GM19395 (cell line): ENCODE results near the gene KCNJ10.

Experiments
- ATAC-seq: cut with Tn5 transposase; IDR thresholded peaks from one replicate; pipeline ENCODE4 v1.9.1; 2021; ENCODE audit warnings: mild to moderate bottlenecking, moderate library complexity; ENCODE audit not compliant: unreplicated experiment

Gene KCNJ10

DNA sequence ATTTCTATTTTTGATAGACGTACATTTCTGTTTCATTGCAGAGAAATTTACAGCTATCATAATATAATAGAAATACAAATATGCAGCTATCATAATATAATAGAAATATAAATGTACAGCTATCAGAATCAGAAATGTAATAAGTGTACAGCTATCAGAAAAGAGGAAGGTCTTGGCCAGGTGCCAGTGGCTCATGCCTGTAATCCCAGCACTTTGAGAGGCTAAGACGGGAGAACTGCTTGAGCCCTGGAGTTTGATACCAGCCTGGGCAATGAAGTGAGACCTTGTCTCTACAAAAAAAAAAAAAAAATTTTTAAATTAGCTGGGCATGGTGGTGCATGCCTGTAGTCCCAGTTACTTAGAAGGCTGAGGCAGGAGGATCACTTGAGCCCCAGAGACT, 76.0 kb downstream of the KCNJ10 start:
- no peak for ATAC-seq

DNA sequence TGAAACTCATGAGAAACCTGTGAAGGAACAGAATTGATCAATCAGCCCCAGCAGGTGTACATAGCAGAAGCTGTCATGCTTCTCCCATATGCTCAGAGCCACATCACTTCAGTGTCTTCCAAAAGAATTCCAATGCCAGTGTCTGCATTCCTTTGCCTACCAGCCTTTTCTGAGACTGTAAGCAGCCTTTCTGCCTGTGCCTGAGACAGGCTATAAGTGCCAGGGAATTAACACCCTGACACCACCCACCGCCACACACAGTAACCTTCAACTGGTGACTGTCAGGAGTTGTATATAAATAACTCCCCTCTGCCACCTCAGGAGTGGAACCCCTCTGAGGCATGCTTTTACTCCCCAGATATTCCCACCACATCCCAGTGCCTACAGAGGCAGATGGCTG, 77.8 kb downstream of the KCNJ10 start:
- ATAC-seq = no peak

DNA sequence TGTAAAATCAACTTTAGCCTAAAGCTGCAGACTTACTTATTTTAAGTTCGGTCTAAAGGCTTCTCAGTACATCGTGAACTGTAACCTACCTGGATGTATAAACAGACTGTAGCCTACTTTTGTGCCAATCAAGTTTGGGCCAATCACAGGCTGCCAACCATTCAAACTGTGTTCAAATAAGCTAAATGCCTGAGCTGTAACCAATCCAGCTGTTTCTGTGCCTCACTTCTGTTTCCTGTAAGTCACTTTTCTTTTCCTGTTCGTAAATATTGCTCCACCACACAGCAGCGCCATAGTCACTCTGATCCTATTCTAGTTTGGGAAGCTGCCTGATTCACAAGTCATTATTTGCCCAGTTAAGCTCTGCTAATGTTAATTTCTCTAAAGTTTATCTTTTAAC, 78.4 kb downstream of the KCNJ10 start:
- ATAC-seq = no peak

DNA sequence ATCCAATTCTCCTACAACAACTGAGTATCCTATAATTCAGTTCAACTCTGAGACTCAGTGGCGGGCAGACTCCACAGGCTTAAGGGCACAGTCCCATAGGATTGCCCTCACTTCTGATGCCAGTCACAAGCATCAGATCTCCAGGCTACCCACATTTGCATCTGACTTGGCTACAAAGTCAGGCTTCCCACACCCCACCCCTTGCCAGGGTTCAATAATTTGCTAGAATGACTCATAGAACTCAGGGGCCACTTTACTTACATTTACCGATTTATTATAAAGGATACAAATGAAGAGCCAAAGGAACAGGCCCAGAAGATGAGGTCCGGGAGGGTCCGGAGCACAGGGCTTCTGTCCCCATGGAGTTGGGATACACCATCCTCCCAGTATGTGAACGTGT, 80.0 kb downstream of the KCNJ10 start:
- no peak for ATAC-seq

DNA sequence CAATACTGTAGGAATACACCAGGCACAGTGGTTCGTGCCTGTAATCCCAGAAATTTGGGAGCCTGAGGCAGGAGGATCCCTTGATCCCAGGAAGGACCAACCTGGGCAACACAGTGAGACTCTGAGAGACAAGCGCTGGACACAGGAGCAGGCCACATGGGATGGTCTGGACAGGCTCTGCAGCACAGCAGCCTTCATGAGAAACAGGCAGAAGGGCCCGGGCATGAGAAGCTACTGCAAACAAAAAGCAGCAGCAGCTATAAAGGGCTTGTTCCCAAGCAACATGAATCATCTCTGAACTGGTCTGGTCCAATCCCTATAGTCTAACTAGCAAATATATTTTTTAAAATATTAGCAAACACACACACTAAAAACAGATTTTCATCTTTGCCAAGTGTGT, 80.4 kb downstream of the KCNJ10 start:
- no peak for ATAC-seq

DNA sequence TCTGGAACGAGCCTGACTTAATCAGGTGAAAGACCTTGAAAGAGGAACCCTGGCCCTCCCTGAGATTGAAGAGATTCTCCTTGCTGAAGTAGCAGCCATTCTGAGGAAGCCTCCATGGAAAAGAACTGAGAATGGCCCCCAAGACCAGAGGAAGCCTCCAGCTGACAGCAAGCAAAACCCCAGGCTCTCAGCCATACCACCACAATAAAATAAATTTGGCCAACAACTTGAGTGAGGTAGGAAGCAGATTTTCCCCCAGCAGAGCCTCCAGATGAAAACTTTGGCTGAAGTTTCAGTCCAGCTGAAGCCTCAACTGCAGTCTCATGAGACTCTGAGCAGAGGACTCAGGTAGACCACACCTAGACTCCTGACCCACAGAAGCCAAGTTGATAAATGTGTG, 82.0 kb downstream of the KCNJ10 start:
- no peak for ATAC-seq

DNA sequence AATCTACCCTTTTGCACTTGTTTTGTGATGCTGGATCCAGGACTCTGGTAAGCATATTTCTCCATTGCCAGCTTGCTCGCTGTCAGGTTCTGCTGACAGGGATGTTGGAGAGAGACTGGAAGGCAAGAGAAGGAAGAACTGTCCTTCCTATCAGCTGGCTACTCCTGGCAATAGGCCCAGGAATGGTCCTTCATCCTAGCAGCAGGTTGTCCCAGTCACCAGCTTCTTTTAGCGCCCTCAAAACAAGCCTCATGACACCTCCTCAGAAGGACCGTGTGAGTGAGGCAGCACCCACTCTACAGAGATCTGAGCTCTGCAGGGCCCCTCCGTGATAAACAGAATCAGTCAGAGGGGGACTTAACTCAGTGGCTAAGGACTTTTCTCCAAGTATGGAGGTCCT, 82.8 kb downstream of the KCNJ10 start:
- no peak for ATAC-seq

DNA sequence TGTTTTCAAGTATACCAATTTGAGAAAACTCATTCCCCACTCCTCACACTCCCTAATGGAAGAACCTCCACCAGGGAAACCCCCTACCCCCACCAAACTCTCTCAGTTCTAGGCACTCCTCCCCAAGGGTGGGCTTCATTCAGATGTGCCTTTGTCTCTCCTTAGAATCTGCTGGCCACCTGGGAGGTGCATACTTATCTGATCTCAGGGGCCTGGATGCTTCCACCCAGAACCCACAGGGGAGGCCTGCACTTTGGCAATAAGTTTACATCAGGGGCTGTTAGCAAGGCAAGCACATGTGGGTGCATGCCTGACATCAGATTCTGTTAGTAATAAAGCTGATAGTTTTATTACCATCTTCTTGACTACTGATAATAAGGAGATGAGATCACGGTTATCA, 83.4 kb downstream of the KCNJ10 start:
- ATAC-seq = no peak

DNA sequence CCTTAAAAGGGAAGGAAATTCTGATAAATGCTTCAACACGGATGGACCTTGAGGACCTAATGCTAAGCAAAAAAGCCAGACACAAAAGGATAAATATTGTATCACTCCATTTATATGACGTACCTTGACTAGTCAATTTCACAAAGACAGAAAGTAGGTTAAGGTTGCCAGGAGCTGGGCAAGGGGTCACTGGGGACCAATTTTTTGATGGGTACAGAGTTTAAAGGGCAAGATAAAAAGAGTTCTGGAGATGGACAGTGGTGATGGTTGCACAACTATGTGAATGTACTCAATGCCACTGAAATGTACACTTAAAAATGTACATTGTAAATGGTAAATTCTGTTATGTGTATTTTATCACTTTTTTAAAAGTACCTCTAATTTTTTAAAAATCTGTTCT, 83.9 kb downstream of the KCNJ10 start:
- no peak for ATAC-seq

DNA sequence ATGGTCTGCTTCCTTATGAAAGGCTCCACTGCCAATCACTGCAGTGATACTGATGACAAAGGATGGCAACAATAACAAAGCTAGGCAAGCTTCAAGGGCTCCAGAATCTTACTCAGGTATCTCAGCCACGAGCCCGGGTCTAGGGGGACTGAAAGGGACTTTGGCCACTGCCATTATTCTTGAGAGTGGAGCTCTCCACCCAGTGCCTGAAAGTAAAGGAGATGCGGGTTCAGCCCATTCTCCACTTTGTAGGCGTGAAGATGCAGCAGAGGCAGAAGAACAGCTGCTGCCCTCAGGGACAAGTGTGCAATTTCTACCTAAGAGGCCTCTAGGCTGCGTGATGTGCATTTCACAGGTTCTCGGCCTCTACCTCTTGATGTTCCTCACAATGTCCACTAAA, 84.5 kb downstream of the KCNJ10 start:
- ATAC-seq = no peak

DNA sequence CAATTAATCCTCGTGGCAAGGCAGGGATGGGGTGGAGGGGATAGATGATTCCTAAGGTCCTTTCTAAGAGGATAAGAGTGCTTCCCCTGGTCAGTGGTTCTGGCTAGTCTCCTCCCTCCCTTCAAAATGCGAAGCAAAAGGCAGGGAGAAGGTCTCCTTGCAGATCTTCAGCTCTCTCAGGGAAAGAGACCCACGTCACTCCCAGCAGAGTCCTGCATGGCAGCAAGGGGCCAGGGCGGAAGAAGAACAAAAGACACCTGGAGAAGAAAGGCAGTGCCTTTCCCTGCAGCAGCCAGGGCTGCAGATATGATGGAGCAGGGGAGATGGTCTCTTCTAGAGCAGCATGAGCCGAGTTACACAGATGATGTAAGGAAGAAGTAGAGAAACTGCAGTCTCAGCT, 86.3 kb downstream of the KCNJ10 start:
- ATAC-seq = no peak

DNA sequence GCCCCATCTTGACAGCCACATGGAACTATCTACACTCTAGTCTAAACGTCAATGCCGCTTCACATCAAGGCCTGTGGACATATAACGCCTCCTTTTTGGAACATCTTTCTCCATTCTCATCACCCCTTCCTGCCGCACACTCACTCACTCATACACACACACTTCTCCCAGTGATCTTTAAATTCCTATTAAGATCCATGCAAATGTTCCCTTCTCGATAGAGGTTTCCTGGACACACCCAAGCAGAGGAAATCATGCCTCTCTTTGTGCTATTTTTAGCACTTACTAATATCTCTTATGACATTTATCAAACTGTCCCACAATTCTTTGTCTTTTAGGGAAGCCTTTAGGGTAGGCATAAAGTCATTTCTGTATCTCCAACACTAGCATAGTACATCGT, 87.7 kb downstream of the KCNJ10 start:
- ATAC-seq = no peak

DNA sequence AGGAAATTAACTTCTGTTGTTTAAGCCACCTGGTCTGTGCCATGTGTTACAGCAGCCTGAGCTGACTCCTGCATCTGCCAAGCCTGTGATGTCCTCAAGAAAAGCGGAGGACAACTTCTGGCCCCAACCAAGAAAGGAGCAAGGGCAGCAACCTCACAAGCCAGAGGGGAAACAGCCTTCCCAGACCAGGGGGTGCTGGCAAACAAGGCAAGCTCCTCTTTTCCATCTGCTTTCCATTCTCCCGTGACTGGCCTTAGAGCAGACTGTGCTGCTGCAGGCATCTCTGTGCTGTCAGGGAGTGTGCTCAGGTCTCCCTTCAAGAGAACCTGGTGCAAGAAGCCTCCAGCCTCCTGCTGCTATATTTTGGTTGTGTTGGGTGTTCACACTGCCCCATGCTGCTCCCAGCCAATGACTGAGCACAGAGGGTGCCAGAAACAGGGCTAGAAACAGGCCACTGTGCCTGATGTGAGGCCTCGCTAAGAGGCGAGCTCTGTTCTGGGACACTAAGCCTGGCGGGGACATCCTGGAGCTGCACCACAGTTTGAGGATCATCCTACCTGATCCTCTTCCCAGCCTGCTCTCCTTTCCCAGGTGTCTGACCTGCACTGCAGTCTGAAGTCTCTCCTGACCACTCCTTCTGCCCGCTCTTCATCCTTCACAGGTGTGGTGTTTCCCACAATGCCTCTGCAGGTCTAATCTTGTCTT, 88.5 kb downstream of the KCNJ10 start:
- ATAC-seq = no peak

DNA sequence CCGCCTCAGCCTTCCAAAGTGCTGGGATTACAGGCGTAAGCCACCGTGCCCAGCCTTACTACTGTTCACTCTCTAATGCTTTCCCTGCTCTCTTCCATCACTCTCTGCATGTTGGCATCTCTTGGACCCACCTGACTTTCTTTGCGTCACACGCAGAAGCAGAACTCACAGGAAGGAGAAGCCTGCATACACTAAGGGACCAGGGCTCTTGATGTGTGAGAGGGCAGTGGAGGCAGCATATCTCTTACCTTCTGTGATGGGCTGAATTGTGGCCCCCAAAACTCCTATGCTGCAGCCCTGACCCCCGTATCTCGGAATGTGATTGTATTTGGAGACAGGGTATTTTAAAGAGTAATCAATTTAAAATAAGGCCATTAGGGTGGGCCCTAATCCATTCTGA, 89.2 kb downstream of the KCNJ10 start:
- no peak for ATAC-seq

DNA sequence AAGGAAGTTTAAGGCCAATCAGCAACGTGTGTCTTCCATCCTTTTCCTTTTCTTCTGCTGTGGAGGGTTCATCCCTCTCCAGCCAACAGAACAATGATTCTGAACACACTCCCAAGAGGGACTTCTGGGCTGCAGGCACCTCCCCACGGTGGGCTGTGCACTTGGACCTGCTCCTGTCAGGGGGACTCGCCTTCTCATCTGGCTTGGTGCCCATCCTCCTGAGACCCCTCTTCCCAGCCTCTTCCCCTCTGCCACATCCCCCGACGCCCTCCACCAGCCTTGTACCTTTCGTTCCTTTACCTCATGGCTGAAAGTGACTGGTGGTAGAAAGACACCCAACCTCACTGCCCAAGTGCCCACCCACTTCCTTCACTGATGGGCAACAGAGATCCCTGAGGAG, 89.9 kb downstream of the KCNJ10 start:
- ATAC-seq = no peak

DNA sequence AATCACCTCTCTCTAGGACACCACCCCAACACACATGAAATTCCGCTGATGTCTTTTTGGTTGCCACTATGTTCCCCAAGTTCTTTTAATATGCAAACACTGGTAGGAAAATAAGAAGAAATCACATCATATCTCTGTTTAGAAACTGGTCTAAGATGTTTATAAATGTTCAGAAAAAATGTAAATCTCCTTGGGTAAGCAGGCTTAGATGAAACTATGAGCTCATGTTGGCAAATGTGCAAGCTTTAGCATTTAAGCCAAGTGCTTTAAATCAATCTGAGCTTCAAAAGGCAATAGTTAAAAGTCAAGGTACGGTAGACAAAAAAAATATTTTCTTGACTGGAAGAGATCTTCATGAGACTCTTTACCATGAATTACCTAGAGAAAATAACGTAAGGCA, 90.7 kb downstream of the KCNJ10 start:
- no peak for ATAC-seq

DNA sequence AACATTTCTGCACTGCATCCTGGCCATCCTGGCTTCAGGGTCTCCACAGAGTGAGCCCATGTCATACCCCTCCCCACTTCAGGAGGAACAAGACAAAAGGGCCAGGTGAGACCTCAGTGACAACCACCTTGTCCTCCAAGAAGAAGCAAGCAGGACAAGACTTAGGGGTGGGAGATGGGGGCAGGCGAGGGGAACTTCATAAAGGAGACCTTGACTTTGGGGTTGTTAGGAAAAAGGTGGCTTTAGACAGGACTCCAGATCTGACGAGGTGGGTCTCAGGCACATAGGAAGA, 91.9 kb downstream of the KCNJ10 start:
- ATAC-seq = no peak

DNA sequence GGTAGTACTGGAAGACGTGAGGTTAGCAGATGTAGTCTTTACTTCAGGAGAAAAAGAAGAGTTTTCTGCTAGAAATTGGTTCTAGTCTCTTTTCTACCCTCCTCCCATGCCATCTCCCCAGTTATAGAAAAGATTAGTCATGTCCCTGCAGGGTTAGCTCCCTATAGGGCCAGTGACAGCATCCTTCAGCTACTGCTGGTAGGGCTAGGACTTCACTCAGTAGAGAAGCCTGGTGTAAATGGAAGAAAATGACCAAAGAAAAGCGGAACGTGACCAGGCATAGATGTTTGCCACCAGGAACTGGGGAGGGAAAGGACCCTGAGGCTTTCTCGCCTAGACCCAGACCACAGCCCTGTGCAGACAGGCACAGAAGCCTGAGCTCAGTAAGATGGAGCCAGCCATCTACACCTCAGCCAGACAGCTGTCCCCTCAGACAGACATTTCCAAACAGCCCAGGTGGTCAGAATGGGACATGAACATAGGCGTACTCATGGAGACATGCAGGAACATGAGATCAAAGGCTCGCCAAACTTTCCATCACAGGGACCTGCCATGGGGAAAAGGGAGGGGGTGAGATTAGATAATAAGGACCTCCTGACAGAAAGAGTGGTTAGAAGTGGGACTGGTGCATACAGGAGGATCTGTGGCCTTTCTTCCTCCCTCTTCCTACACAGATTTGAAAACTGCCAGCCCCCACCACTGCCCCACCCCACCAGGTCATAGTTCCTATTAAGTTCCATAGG, 92.4 kb downstream of the KCNJ10 start:
- ATAC-seq = no peak

DNA sequence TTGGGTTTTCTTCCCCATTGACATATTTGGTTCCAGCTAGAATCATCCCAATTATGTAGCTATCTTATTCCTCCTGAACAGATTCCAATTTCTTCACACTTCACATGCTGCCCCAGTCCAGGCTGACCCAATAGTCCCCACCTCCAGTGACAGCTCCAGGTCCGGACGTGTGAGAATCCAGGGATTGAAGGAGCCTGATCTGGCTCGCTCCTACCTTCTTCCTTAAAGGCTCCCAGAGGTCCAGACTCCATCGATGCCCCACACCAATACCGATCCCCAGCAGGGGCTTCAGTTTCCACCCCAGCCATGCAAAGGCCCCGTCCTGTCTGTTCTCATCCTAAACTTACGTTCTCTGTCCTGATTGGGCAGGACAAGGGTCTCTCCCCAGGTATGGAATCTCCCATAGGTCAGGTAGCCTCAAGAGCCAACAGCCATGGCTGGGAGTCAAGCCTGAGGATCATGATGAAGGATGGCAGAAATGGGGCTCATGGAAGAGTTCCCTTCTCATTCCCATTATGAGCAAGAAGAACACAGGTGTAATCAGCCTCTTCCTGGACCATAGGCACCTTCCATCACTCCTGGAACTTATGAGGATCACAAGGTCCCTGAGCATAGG, 95.5 kb downstream of the KCNJ10 start:
- ATAC-seq = no peak

DNA sequence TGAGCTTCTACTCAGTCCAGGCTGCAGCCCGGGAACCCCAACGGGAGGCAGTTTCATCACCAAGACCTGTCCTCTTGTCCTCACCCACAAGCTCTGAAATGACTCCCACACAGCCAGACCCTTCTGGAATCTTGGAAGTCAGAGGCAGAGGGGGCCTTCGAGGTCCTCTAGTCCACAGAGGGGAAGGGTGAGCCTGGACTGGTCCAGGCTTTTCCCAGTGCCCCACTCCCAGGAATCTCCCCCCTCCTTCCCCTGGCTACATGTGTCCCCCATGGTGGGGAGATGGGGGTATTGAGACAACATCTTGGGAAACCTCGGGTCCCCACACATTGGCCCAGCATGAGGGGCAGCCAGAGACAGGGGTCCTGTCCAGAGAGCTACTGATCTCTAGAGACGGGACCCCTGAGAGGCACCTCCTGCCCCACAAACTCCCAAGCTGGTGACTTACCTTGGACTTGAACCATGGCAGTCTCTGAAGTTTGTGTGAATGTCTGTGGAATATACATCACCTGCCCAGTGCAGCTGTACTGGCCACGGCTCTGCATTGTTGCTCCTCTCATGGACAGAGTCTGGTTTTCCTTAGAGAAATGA, 96.5 kb downstream of the KCNJ10 start:
- no peak for ATAC-seq

DNA sequence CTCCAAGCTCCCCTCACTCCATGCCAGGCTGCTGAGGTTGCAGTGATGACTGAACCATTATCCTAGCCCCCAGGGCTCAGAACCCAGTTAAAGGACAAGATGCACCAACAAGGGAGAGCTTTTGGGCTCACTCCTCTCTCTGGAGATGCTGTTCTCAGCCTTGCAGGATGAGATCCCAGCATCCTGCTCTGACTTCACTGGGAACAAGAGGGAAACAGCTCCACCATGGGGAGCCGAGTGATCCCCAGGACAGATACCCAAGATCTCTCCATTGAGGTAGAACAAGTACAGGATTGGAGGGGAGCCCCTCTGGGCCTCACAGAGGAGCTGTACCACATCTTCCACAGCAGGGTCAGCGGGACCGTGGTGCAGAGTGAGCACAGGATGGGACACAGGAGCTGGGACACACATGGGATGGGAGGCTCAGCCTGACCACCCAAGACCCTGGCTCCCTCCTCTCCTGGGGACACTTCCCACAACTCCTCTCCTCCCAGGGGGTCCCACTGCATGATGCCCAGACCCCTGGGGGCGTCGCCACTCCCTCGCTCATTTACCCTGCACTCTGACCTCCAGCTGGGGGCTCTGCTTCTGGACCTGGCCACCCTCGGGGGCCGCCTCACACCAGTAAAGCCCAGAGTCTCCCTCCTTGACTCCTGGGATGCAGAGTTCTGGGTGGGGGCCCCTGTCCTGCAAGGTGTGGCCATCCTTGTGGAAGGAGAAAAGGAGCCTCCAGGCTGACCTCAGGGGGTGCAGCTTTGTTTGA, 97.3 kb downstream of the KCNJ10 start:
- no peak for ATAC-seq
